GM12878 (cell line): ENCODE data around the gene SLC15A5.

Source experiments
- CREB1 ChIP-seq: IDR thresholded peaks from 2 replicates; pipeline ENCODE4 v1.6.1; 2012; ENCODE audit warnings: low read depth, mild to moderate bottlenecking, inconsistent platforms
- CTCF ChIP-seq, 3 experiments: IDR thresholded peaks in 2 of 3; conservative IDR thresholded peaks in 1 of 3; 2 replicates each; pipeline ENCODE4 v1.5.1; 2011; ENCODE audit warnings: low read depth in 3 of 3, low read length in 3 of 3, mild to moderate bottlenecking in 3 of 3, control low read depth in 2 of 3, moderate library complexity in 2 of 3, inconsistent platforms in 1 of 3, mixed read lengths in 1 of 3; ENCODE audit not compliant: control insufficient read depth in 2 of 3, insufficient read depth in 1 of 3; ENCODE audit errors: extremely low read depth in 1 of 3
- ELK1 ChIP-seq: IDR thresholded peaks from 2 replicates; pipeline ENCODE4 v1.6.1; 2012; ENCODE audit warnings: low read depth, low read length, improper control_type of control experiment
- HCFC1 ChIP-seq: fragments of 150-350 bp; IDR thresholded peaks from 2 replicates; pipeline ENCODE4 v1.6.1; 2014; ENCODE audit warnings: low read length
- MXI1 ChIP-seq: fragments of 150-350 bp; IDR thresholded peaks from 2 replicates; pipeline ENCODE4 v1.6.1; 2011; ENCODE audit warnings: low read depth, mild to moderate bottlenecking, inconsistent platforms, low read length, improper control_type of control experiment
- NFIC ChIP-seq: IDR thresholded peaks from 2 replicates; pipeline ENCODE4 v1.6.1; 2012; ENCODE audit warnings: low read depth, mild to moderate bottlenecking, inconsistent platforms, low read length, moderate library complexity
- NR2F1 ChIP-seq: fragments of 450-650 bp; conservative IDR thresholded peaks from 2 replicates; pipeline ENCODE4 v1.6.1; 2017; ENCODE audit warnings: mild to moderate bottlenecking
- PBX3 ChIP-seq: IDR thresholded peaks from 2 replicates; pipeline ENCODE4 v1.6.1; 2011; ENCODE audit warnings: mild to moderate bottlenecking, low read depth, low read length, moderate library complexity; ENCODE audit not compliant: insufficient replicate concordance
- POLR2A ChIP-seq: IDR thresholded peaks from 2 replicates; pipeline ENCODE4 v1.6.1; 2011; ENCODE audit warnings: low read depth, mild to moderate bottlenecking, low read length
- TAF1 ChIP-seq: IDR thresholded peaks from 2 replicates; pipeline ENCODE4 v1.6.1; 2011; ENCODE audit warnings: mild to moderate bottlenecking, low read depth, low read length, borderline replicate concordance
- TBL1XR1 ChIP-seq: IDR thresholded peaks from 2 replicates; pipeline ENCODE4 v1.6.1; 2012; ENCODE audit warnings: low read depth, low read length, improper control_type of control experiment
- USF2 ChIP-seq: IDR thresholded peaks from 2 replicates; pipeline ENCODE4 v1.6.1; 2011; ENCODE audit warnings: low read depth, low read length, improper control_type of control experiment, borderline replicate concordance
- YY1 ChIP-seq: IDR thresholded peaks from 2 replicates; pipeline ENCODE4 v1.6.1; 2011; ENCODE audit warnings: low read depth, mild to moderate bottlenecking, low read length
- ZBTB4 ChIP-seq: fragments of 450-650 bp; formaldehyde crosslinking; IDR thresholded peaks from 2 replicates; pipeline ENCODE4 v1.4.0; 2022; ENCODE audit warnings: mild to moderate bottlenecking, moderate library complexity

GRCh38 chr12:16165506-16165905, 112.0 kb downstream of the SLC15A5 start:
- TF ChIP-seq YY1, result no peak
- no peak for TF ChIP-seq ELK1
- no peak for TF ChIP-seq NR2F1
- no peak for TF ChIP-seq MXI1
- no peak for TF ChIP-seq NFIC
- no peak for TF ChIP-seq TBL1XR1
- no peak for TF ChIP-seq CREB1
- no peak for TF ChIP-seq TAF1
- TF ChIP-seq POLR2A, result no peak
- TF ChIP-seq CTCF (IDR thresholded peaks at IDR 0.05 in 2 of 3, conservative IDR thresholded peaks at IDR 0.05 in 1 of 3; ENCODE audit: control insufficient read depth in 2 of 3, extremely low read depth in 1 of 3, insufficient read depth in 1 of 3, low read depth in 3 of 3, low read length in 3 of 3), result peak; percentile 27 to 69 (median 40); a peak in 4 of 6 replicates
- no peak for TF ChIP-seq PBX3
- no peak for TF ChIP-seq HCFC1
- TF ChIP-seq ZBTB4 (CRISPR knock-in tag), result no peak
- TF ChIP-seq USF2, result no peak
